GM13977 (cell line): ENCODE data around the gene THAP2.

Experiments used
- DNase-seq: peaks from one replicate; pipeline ENCODE4 v3.0.0; 2012; ENCODE audit warnings: low spot score
- in situ Hi-C: fragments of 300-500 bp; cut with MboI; formaldehyde crosslinking; loops from one replicate; pipeline ENCODE4 v1.12.0; 2022; ENCODE audit warnings: low sequenced_read_pairs, low pct_unique_long_range_greater_than_20kb, mixed read lengths, inconsistent platforms; ENCODE audit not compliant: unreplicated experiment
- TF ChIP-seq, protein P1 (sequence below): IDR thresholded peaks from 2 replicates; pipeline ENCODE4 v1.5.1; 2012; ENCODE audit warnings: mild to moderate bottlenecking, control low read depth; ENCODE audit not compliant: insufficient read depth; ENCODE audit errors: extremely low read depth, missing control alignments

THAP2 gene

DNA sequence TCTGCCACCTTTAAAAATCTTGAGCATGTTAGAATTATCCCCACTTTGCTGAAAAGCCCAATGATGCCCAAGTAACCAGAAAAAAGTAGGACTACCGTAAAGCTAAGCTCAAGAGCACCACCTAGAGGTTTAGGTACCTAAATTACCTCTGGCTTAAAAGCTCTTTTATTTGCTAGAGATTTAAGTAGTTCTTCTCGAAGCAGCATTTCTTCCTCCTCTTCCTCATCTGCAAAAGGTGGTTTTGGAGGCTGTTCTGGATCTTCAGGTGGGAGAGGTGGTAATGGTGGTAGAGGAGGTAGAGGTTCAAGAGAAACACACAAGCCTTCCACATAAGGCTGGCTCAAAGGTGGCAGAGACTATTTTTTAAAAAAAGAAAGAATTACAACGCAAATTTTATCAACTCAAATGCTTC, 27.4 kb upstream of the THAP2 start:
- in situ Hi-C loops, result no loop called here
- TF ChIP-seq, protein P1, sequence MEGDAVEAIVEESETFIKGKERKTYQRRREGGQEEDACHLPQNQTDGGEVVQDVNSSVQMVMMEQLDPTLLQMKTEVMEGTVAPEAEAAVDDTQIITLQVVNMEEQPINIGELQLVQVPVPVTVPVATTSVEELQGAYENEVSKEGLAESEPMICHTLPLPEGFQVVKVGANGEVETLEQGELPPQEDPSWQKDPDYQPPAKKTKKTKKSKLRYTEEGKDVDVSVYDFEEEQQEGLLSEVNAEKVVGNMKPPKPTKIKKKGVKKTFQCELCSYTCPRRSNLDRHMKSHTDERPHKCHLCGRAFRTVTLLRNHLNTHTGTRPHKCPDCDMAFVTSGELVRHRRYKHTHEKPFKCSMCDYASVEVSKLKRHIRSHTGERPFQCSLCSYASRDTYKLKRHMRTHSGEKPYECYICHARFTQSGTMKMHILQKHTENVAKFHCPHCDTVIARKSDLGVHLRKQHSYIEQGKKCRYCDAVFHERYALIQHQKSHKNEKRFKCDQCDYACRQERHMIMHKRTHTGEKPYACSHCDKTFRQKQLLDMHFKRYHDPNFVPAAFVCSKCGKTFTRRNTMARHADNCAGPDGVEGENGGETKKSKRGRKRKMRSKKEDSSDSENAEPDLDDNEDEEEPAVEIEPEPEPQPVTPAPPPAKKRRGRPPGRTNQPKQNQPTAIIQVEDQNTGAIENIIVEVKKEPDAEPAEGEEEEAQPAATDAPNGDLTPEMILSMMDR, result peak; percentile 73
- peak; percentile 42 for DNase-seq

DNA sequence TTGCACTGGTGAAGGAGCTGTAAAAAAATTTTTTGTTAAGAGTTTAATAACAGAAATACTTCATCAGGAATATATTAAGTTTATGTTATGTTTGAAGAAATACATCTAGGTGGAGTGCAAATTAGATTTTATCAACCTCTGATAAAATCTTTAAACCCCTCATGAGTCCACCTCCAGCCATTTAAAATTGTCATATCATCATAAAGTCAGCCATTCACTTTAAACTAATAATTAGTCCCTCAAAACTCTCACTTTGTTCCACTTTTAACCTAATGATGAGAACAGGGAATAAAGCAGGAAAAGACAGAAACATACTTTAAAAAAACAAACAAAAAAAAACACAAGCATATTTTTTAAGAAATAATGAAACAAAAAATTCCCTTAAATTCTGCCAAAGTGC, 25.6 kb upstream of the THAP2 start:
- in situ Hi-C loops, result no loop called here
- TF ChIP-seq, protein P1, result no peak
- no peak for DNase-seq

DNA sequence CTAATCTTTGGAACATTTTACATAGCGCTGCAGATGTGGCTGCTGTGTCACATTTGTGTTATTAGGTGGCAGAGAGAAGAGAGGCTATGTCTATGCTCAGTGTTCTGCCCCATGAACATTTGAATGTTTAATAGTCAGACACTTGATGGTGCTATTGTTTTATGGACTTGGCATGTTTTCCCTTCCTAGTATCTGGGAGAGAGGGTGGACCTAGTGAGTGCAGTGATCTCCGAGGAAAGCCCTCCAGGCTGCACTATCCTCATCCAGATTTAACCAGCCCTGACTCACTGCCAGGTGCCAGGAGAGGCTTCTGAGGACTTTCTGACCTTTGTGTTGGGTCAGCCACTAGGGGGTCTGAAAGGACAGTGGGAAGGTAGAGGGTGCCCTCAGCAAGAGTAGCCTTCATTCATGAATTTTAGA, 24.8 kb upstream of the THAP2 start:
- in situ Hi-C loops, result no loop called here
- DNase-seq, result no peak
- TF ChIP-seq, protein P1, result peak; percentile 43

DNA sequence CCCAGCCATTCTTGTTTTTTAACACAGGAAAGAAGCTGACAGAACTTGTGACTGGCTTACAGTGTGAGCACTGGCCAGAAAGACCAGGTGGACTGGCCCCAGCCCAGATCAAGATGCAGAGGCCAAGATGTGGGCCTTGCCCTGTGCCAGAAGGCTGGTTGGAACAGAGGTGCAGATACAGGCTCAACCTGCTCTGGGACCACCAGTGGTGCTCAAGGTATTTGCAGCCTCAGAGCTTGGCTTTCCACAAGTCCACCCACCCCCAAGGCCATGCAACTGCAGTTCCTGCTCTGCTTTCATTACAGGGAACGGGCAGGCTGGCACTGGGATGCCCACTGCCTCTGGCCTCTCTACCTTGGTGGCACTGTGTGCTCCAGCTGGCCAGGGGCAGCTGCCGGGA, 23.8 kb upstream of the THAP2 start:
- in situ Hi-C loops, result no loop called here

DNA sequence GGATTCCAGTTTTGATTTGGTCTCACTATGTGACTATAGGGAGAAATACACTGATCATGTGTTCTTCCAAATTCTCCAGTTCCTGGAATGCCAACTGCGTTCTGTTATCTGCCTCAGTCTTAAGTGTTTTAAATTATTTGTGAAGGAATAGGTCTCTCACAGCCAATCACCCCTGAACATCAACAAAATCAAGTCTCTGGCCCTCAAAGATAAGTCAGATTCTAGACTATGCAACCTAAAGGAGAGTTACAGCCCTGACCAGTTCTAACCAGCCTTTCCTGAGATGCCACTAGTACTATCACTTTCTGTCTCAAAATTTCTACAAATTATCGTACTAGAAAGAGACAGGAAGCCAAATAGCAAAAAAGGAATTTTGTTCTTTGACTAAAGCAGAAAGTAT, 22.7 kb upstream of the THAP2 start:
- TF ChIP-seq, protein P1, result no peak
- no peak for DNase-seq
- in situ Hi-C loops, result no loop called here

More for the DNA sequence above, 23.8 kb upstream of the THAP2 start:
- TF ChIP-seq, protein P1, result no peak
- DNase-seq, result no peak

DNA sequence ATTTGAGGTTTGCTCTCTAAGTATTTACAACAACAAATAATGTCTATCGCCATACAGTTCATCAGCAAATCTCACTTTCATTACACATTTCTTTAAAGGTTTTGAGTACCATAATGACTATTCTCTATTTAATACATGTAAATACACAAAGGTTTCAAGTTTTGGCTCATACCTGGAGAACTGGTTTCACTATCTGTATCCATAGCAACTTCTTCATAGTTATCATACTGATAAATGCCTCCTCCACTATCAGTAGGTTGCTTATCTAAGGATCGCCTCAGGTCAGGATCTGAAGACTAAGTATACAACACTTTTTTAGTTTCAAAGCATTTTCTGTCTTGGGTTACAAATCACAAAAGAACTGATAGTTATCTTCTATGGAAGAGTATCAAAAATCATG, 21.8 kb upstream of the THAP2 start:
- no peak for DNase-seq
- in situ Hi-C loops, result no loop called here
- TF ChIP-seq, protein P1, result no peak

DNA sequence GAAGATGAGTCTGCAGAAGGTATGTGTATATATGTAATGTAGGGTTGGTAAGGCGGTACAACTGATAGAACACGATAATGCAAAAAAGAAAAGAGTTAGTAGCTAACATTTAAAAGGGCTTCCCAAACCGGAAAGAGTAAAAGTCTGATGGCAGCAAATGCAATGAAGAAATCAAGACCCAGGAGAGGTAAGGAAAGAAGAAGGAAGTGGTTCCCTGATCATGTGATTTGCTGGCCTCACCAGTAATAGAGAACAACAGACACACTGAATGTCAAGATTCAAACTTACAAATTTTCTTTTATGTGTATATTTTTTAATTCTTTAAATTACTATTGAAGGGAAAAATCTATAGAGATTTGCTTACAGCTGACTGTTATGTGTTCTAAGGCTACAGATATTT, 18.8 kb upstream of the THAP2 start:
- in situ Hi-C loops, result no loop called here
- no peak for DNase-seq
- TF ChIP-seq, protein P1, result no peak
